Activated naive CD4-positive, alpha-beta T cell (primary cell): ENCODE data around the gene KATNAL1.

Experiments
- DNase-seq, 4 experiments: peaks; one replicate each; lab custom pipeline; 2025; lab: John Stamatoyannopoulos, UW

KATNAL1 gene

GRCh38 chr13:30332456-30333143, 25.2 kb upstream of the KATNAL1 start:
- DNase-seq: no peak

GRCh38 chr13:30331331-30331771, 24.0 kb upstream of the KATNAL1 start:
- DNase-seq: no peak

GRCh38 chr13:30329009-30329585, 21.7 kb upstream of the KATNAL1 start:
- DNase-seq: no peak

GRCh38 chr13:30325668-30326067, 18.3 kb upstream of the KATNAL1 start:
- DNase-seq: no peak

DNA sequence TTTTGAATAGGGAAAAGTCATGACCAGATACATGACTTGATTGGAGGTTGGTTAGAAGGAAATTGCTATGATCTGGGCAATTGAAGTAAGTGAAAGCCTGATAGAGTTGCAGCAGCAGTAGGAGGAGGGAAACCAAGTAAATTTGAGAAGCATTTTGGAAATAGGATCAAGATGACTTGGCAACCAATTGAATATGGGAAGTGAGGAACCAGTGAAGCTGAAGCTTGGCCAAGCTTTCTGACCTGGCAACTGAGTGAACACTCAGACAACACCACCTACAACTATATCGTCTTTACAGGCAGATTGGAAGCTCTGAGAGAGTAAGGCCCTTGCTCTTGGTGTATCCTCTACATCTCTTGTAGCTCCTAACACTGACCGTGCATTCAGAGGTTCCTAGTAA, 16.2 kb upstream of the KATNAL1 start:
- no peak for DNase-seq

GRCh38 chr13:30322428-30322827, 15.1 kb upstream of the KATNAL1 start:
- DNase-seq: no peak

- no peak for DNase-seq
Measured at GRCh38 chr13:30321256-30321655, 13.9 kb upstream of the KATNAL1 start.

DNA sequence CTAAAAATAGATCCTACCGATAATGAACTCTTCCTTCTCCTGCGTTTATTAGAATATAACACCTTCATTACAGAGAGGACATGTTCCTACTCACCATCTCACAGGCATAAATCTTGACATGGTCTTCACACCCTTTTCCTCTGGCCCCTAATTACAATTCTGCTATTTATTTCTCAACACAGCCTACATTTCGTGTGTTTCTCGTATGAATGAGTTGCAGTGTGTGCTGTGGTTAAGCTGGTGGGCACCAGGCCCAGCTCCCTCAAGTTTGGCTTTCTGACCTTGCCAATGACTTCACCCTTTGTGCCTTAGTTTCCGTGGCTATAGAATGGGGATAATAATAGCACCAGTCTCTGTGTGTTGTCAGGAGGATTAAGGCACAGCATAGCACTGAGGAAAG, 12.3 kb upstream of the KATNAL1 start:
- no peak for DNase-seq

DNA sequence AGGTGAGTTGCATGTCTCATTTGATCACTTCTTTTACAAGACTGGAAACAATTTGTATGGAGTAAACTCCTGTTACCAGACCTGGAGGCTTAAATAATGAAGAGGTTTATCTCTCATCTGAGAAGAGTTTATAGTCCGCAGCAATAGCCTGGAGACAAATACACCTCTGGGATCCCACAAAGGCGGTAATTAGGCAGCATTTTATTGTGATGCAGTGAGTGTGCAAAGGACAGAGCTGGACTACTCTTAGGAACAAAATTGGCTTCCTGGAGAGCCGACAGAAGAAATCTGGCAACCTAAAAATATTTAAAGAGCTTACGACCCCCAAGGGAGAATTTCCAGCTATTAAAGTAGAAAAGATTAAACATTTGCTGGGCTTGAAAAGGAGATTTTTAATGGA, 11.8 kb upstream of the KATNAL1 start:
- no peak for DNase-seq

- no peak for DNase-seq
Measured at GRCh38 chr13:30318026-30318425, 10.7 kb upstream of the KATNAL1 start.

DNA sequence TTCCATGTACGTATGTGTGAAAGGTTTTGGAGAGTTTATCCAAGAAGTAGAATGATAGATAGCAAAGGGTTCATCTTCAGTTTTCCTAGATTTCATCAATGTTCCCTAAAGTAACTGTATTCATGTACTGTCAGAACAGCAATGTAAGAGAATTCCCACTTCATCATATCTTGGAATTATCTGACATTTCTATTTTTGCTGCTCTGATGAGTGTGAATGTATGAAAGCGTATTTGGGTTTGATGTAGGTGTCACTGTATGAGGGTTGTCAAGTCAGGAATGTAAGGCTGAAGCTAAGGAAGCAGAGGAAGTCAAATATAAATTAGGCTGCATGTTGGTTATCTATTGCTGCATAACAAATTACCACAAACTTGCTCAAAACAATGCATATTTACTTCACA, 7.2 kb upstream of the KATNAL1 start:
- no peak for DNase-seq

- no peak for DNase-seq
Measured at GRCh38 chr13:30314069-30314468, 6.7 kb upstream of the KATNAL1 start.

DNA sequence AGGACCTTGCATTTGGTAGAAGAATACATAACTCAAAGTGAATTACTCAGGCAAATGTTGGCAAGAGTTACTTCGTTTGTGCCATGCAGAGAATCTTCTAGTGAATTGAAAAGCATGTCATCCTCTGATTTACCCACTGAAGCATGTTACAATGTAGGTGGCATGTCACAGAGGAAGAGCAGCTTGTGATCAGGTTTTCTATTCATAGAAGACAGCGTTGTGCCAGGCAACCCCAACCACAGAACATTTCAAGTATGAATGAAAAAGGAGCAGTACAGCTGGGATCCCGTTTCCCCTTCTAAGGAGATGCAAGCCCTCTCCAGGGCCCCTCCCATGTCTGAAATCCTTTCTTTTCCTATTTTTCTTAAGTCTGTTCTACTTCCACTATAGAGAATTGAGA, 6.0 kb upstream of the KATNAL1 start:
- DNase-seq: no peak

DNA sequence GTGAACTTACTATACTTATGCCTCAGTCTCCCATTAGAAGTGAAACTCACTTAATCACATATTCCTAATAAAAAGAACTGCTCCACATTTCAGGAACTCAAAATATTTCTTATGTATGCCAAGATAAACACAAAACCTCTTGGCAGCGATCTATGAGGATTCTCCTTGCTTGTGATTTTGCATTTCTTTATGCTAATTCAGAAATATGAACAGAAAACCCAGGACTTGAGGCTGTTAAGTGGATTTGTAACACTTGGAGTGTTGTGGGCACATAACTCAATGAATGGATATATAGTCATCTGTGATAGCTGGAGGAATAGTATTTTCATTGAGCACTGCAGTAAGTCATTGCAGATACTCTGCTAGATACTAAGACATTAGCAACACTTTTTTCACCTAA, 5.6 kb upstream of the KATNAL1 start:
- DNase-seq: no peak

- no peak for DNase-seq
Measured at GRCh38 chr13:30308548-30308947, 1.2 kb upstream of the KATNAL1 start.

DNA sequence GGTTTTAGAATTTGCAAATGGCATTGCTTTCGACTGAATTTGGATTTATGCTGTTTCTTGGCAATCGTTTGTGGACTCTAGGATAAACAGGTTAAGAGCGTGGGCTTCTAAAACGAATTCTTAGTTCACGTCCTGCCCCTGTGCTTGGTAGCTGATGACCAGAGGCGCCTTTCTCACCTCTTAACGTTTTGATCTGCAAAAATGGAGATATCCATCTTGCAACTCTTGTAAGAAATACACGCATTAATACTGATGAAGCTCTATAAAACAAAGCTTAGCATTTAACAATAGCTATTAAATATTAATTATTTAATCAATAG, 580 bp upstream of the KATNAL1 start:
- no peak for DNase-seq

- DNase-seq: peak; percentile 66 to 83 (median 75)
Measured at GRCh38 chr13:30306762-30307193, 573 bp downstream of the KATNAL1 start.

- no peak for DNase-seq
Measured at GRCh38 chr13:30305456-30305970, 1.8 kb downstream of the KATNAL1 start.

- no peak for DNase-seq
Measured at GRCh38 chr13:30303269-30303668, 4.1 kb downstream of the KATNAL1 start.

GRCh38 chr13:30301827-30302226, 5.5 kb downstream of the KATNAL1 start:
- no peak for DNase-seq

DNA sequence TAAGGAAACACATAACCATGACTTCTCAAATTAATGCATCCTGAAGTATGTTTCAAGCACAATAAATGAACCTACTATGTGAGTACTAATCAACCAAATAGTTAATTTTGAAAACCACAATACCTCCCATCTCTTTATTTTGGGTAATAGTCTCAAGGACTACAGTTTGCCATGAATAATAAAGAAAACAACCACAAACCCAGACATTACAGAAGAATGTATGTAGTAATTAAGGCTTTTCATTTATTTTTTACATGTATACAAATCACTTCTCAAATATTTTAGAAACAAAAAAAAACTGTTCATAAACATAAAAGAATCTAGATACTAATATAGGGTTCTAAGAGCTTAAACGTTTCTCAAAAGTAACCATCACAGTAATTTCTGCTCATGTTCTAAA, 6.8 kb downstream of the KATNAL1 start:
- DNase-seq: no peak

- DNase-seq: no peak
Measured at GRCh38 chr13:30299786-30300185, 7.6 kb downstream of the KATNAL1 start.

DNA sequence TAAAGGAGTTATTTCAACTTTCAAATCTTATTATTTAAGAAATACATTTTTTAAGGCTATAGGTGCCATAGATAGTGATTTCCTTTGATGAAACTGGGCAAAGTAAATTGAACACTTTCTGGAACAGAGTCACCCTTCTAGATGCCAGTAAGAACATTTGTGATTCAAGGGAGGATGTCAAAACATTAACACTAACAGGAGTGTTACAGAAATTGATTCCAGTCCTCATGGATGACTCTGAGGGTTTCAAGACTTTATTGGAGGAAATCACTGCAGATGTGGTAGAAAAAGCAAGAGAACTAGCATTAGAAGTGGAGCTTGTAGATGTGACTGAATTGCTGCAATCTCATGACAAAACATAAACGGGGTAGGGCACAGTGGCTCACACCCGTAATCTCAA, 12.2 kb downstream of the KATNAL1 start:
- no peak for DNase-seq

DNA sequence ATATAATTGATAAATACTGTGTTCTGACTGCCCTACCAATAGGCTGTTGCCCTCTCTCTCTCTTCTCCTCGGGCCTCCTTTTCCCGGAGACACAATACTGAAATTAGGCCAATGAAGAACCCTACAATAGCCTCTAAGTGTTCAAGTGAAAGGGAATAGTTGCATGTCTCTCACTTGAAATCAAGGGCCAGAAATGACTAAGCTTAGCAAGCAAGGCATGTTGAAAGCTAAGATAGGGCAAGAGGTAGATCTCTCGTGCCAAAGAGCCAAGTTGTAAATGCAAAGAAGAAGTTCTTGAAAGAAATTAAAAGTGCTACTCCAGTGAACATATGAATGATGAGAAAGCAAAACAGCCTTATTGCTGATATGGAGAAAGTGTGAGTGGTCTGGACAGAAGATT, 13.3 kb downstream of the KATNAL1 start:
- DNase-seq: no peak
